Ishikawa (cell line): ENCODE measurements around the gene SLC27A5.

Experiments used
- CEBPB ChIP-seq: IDR thresholded peaks from 2 replicates; pipeline ENCODE4 v1.6.1; 2012
- CREB1 ChIP-seq: IDR thresholded peaks from 2 replicates; pipeline ENCODE4 v1.6.1; 2012; ENCODE audit warnings: low read depth
- EGR1 ChIP-seq: IDR thresholded peaks from 2 replicates; pipeline ENCODE4 v1.6.1; 2012
- EP300 ChIP-seq: IDR thresholded peaks from 2 replicates; pipeline ENCODE4 v1.6.1; 2012; ENCODE audit warnings: borderline replicate concordance
- FOXM1 ChIP-seq: IDR thresholded peaks from 2 replicates; pipeline ENCODE4 v1.6.1; 2012; ENCODE audit warnings: low read depth, borderline replicate concordance
- MAX ChIP-seq: IDR thresholded peaks from 2 replicates; pipeline ENCODE4 v1.6.1; 2012
- NFIC ChIP-seq: IDR thresholded peaks from 2 replicates; pipeline ENCODE4 v1.6.1; 2012
- RAD21 ChIP-seq: IDR thresholded peaks from 2 replicates; pipeline ENCODE4 v1.6.1; 2012; ENCODE audit warnings: low read depth
- REST ChIP-seq: IDR thresholded peaks from 2 replicates; pipeline ENCODE4 v1.6.1; 2012; ENCODE audit warnings: low read depth, mild to moderate bottlenecking
- TAF1 ChIP-seq: IDR thresholded peaks from 2 replicates; pipeline ENCODE4 v1.6.1; 2012; ENCODE audit warnings: low read depth, mild to moderate bottlenecking
- TCF12 ChIP-seq: IDR thresholded peaks from 2 replicates; pipeline ENCODE4 v1.6.1; 2012; ENCODE audit warnings: low read depth
- TEAD4 ChIP-seq: IDR thresholded peaks from 2 replicates; pipeline ENCODE4 v1.6.1; 2012
- USF1 ChIP-seq: IDR thresholded peaks from 2 replicates; pipeline ENCODE4 v1.6.1; 2012
- YY1 ChIP-seq: IDR thresholded peaks from 2 replicates; pipeline ENCODE4 v1.6.1; 2012; ENCODE audit warnings: low read depth
- ZBTB7A ChIP-seq: IDR thresholded peaks from 2 replicates; pipeline ENCODE4 v1.6.1; 2012; ENCODE audit warnings: low read depth

SLC27A5 gene

GRCh38 chr19:58519355-58520256 is 7.8 kb upstream of the SLC27A5 start, which contains the start of gene ZBTB45:
Gene ZBTB45 (minus strand): TSS chr19:58519810. CDS start chr19:58517673, 2,137 bp downstream.
- TF ChIP-seq REST, result no peak
- 0 out of 2 replicates have a peak, but pooled peaks have one; percentile 4 for TF ChIP-seq CEBPB
- peak; percentile 71 for TF ChIP-seq USF1
- TF ChIP-seq RAD21, result peak; percentile 65
- TF ChIP-seq TEAD4, result peak; percentile 85
- TF ChIP-seq YY1, result peak; percentile 89
- peak; percentile 47; the same call in 1 of the 2 replicates for TF ChIP-seq FOXM1
- TF ChIP-seq EGR1, result 0 out of 2 replicates have a peak, but pooled peaks have one; percentile 26
- peak; percentile 19; the same call in 1 of the 2 replicates for TF ChIP-seq CREB1
- TF ChIP-seq NFIC, result peak; percentile 59; the same call in 1 of the 2 replicates
- peak; percentile 89 for TF ChIP-seq MAX
- TF ChIP-seq EP300, result peak; percentile 69
- TF ChIP-seq ZBTB7A, result peak; percentile 47; the same call in 1 of the 2 replicates
- TF ChIP-seq TCF12, result peak; percentile 80
- TF ChIP-seq TAF1, result peak; percentile 96

- no peak for TF ChIP-seq CREB1
- no peak for TF ChIP-seq REST
- TF ChIP-seq ZBTB7A, result no peak; the same call in 1 of the 2 replicates
- no peak for TF ChIP-seq TAF1
- no peak for TF ChIP-seq YY1
- TF ChIP-seq TCF12, result no peak; the same call in 1 of the 2 replicates
- no peak for TF ChIP-seq CEBPB
- no peak for TF ChIP-seq MAX
- TF ChIP-seq TEAD4, result no peak
- no peak for TF ChIP-seq RAD21
- no peak for TF ChIP-seq EGR1
- TF ChIP-seq EP300, result no peak
- no peak for TF ChIP-seq NFIC
- no peak for TF ChIP-seq USF1
- no peak for TF ChIP-seq FOXM1
Observed at GRCh38 chr19:58519087-58519354, 7.2 kb upstream of the SLC27A5 start.

- TF ChIP-seq EGR1 (no peak), USF1 (no peak), ZBTB7A (peak; percentile 59; the same call in 1 of the 2 replicates), YY1 (no peak), TEAD4 (no peak), CREB1 (no peak), CEBPB (no peak)
Observed at GRCh38 chr19:58518256-58519086, 6.7 kb upstream of the SLC27A5 start.

DNA sequence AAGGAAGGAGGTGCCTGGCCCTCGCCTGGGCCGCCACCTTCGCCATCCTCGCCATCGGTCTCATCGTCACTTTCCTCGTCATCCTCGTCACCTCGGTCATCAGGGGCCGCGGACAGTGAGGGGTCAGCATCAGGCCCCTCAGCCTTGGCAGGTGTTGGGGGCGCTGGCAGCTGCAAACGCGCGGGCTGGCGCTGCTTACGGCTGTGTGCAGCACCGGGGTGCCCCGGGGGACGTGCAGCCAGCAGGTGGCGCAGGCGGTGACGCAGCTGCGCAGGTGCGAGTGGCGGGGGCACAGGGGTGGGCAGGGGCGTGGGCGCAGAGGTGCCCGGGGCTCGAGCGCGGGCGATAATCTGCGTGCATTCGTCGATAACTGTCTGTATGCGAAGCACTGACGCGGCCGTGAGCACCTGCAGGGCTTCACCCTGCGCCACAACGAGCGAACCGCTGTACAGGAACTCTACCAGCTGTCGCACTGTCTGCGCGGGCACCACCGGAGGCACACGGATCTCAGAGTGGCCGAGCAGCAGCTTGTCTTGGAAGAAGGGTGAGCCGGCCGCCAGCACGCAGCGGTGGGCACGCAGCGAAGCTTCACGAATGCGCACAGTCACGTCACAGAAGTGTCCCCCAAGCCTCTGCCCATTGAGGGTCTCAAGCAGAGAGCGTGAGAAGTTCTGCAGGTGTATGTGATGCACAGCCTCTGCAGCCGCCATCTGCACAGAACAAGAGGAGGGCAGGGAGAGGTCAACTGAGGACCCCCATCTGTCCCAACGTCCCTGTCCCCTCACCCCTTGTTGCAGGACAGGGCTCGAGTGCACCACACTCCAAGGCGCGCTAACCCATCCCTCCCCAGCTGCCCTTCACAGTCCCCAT is 5.4 kb upstream of the SLC27A5 start:
- TF ChIP-seq EP300, result no peak
- no peak for TF ChIP-seq FOXM1
- no peak for TF ChIP-seq MAX
- no peak for TF ChIP-seq EGR1
- no peak for TF ChIP-seq USF1
- TF ChIP-seq ZBTB7A, result no peak
- no peak for TF ChIP-seq CEBPB
- no peak for TF ChIP-seq TAF1
- no peak for TF ChIP-seq TCF12
